Left lobe of liver (tissue), 2 donors: ENCODE data around the gene MIA. TPM values are rescaled to one million over a fixed set of nuclear protein-coding genes. Genes with fewer than 3 reads are reported as not detected.
"Not testable (repeated sequence)": the region's sequence is repeated elsewhere in the genome, so short reads cannot be mapped to it uniquely, and the experiment has no call there.

Source experiments
- ATAC-seq: fragments of 200-7000 bp; cut with Tn5 transposase; one replicate; pipeline ENCODE4 v1.9.1; 2020; ENCODE audit warnings: mild to moderate bottlenecking, moderate library complexity
- DNase-seq: peaks from one replicate; pipeline ENCODE4 v3.0.0-alpha.2; 2020; ENCODE audit warnings: low spot score
- total RNA-seq: library from RNA; stranded (reverse); gene quantifications from one replicate; pipeline ENCODE4 v1.2.1, GENCODE V29; 2021
- donor health status: DM: no; HTN: no; CAD: no; lungs with moderate emphysema.
- donor health status: DM: no; HTN: yes; CAD: no.

MIA gene
- total RNA-seq, 1 donor from 2014 or later: 0.43 TPM

GRCh38 chr19:40815223-40815622 is 39.9 kb downstream of the MIA start:
- no peak for DNase-seq
- ATAC-seq: no peak

GRCh38 chr19:40818480-40819399 is 43.4 kb downstream of the MIA start:
- DNase-seq: peak; percentile 88
- peak; percentile 83 for ATAC-seq

DNA sequence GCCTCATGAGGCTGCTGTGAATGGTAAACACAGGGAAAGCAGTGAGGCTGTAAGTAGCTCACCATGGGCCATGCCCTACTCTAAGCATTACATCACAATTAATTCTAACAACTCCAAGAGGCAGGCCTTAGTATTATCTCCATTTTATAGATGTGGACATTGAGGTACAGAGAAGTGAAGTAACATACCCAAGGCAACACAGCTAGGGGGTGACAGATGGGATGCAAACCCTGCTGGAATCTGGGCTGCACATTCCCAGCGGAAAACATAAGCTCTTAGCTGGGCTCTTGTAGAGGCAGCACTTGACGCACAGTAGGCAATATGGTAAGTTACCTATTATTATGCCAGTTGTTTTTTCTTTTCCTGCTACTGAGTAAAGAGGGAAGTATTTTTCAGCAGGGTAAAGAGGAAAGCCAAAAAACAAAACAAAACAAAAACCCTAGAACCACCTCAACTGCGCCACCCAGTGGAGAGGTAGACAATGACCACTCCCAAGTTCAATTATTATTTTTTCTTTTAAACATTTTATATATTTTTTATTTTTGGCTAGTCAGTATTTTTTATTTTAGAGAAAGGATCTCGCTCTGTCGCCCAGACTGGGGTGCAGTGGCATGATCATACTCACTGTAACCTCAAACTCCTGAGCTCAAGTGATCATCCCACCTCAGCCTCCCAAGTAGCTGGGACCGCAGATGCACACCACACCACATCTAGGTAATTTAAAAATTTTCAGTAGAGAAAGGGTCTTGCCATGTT is 44.3 kb downstream of the MIA start:
- peak; percentile 21 for ATAC-seq
- DNase-seq: peak; percentile 56

DNA sequence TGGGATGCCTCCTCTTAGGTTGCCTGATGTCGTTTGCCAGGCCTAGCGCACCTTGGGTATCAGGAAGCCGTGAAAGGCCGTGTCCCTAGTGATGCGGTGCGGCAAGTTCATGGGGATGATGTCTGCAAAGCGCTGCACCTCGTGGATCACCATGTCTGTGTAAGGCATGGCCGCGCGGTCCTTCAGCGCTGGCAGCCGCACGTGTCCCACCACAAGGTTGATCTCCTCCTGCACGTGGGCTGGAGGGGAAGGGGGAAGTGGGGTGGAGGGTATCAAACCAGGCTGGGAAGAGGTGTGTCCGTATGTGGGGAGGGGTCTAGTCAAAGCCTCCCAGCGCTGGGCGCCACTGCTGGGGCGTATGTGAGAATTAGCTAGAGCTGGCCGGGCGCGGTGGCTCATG is 46.8 kb downstream of the MIA start:
- DNase-seq (peak; percentile 46), ATAC-seq (no peak)

- DNase-seq (peak; percentile 57), ATAC-seq (peak; percentile 4)
Observed at GRCh38 chr19:40822704-40823553, 47.6 kb downstream of the MIA start.

GRCh38 chr19:40824916-40825315 is 49.6 kb downstream of the MIA start:
- ATAC-seq: peak; percentile 40
- peak; percentile 69 for DNase-seq

DNA sequence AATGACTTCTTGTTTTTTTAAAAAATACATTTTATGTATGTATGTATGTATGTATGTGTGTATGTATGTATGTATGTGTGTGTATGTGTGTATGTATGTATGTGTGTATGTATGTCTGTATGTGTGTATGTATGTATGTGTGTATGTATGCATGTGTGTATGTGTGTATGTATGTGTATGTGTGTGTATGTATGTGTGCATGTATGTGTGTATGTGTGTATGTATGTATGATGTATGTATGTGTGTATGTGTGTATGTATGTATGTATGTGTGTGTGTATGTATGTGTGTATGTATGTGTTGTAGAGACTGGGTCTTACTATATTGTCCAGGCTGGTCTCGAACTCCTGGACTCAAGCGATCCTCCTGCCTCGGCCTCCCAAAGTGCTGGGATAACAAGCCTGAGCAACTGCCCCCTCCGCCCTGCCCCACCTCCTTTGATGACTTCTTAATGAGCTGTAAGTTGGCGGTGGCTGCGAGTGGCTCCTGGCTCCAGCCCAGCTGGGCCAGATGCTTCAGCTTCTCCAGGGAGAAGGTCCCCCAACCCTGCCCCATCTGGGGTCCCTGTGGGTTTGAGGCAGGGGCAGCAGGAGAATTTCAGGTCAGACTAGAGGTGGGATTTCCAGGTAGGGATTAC is 50.3 kb downstream of the MIA start:
- DNase-seq: peak; percentile 39
- ATAC-seq: not testable (repeated sequence)

DNA sequence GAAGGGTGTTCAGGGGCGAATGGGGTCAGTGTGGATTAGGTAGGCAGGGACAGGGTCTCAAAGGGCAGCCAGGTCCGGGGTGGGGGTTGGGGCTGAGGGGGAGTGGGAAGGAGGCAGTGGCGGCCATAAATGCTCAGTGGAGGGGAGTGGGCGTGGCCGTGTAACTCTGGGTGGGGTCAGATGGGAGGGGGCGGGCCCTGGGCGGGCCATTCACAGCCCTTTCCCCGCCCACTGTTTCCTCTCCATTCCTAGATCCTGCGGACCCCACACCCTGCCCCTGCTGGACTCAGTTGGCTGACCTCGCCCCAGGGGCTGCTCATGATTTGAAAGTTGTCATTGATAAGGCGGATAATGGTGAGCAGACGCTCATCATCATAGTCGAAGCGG is 51.0 kb downstream of the MIA start:
- not testable (repeated sequence) for ATAC-seq, DNase-seq

- not testable (repeated sequence) for ATAC-seq
- DNase-seq: peak; percentile 38
Observed at GRCh38 chr19:40826699-40827385, 51.5 kb downstream of the MIA start.

Other genes with a start within 250 kb of the MIA start
- 15.2 TPM for gene SHKBP1, start 198.6 kb upstream of the MIA start, total RNA-seq
- gene LTBP4, start 174.2 kb upstream of the MIA start, total RNA-seq: 41.6 TPM
- gene NUMBL, start 84.9 kb upstream of the MIA start, total RNA-seq: 21.7 TPM
- 43.5 TPM for gene COQ8B, start 58.6 kb upstream of the MIA start, total RNA-seq
- 7.0 TPM for gene ITPKC, start 58.4 kb upstream of the MIA start, total RNA-seq
- gene ACTMAP, start 25.0 kb upstream of the MIA start, total RNA-seq: 8.9 TPM
- 23.6 TPM for gene SNRPA, start 24.3 kb upstream of the MIA start, total RNA-seq
- 9.0 TPM for gene RAB4B, start 2.7 kb downstream of the MIA start, total RNA-seq
- 42.2 TPM for gene EGLN2, start 23.7 kb downstream of the MIA start, total RNA-seq
- gene CYP2A6, start 74.9 kb downstream of the MIA start, total RNA-seq: 2,152 TPM
- gene CYP2A7, start 106.7 kb downstream of the MIA start, total RNA-seq: 485 TPM
- gene CYP2B6, start 215.8 kb downstream of the MIA start, total RNA-seq: 801 TPM